HG02610 (cell line): Measurements from ENCODE around the gene LDLRAD4.
"Not testable (repeated sequence)": the region's sequence is repeated elsewhere in the genome, so short reads cannot be mapped to it uniquely, and the experiment has no call there.

ENCODE experiments used
- ATAC-seq: cut with Tn5 transposase; IDR thresholded peaks from one replicate; pipeline ENCODE4 v1.9.1; 2021; ENCODE audit warnings: mild to moderate bottlenecking, moderate library complexity; ENCODE audit not compliant: unreplicated experiment

The LDLRAD4 gene

DNA sequence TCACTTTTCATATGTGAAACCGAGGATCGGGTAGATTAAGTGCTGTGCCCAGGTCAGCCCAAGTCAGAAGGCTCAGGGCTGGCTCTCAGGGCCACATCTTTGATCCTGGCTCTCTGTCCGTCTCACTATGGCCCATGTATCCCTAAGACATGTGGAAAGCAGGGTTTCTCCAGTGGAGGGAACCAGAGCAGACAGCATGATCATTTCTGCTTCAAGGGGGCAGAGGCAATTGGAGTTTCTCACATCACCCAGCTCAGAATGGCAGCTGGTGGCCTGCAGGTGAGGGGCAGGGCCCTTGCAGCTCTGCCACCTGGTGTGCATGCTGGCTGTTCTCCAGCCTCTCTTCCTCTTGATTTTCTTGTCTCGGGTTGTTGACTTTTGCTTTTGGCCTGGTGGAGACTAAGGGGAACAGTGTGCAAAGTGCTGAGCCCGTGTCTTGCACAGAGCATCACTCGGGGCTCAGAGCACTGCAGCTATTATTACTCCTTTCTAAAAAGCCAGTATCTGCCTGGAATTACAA is 27.0 kb downstream of the LDLRAD4 start:
- ATAC-seq: no peak

DNA sequence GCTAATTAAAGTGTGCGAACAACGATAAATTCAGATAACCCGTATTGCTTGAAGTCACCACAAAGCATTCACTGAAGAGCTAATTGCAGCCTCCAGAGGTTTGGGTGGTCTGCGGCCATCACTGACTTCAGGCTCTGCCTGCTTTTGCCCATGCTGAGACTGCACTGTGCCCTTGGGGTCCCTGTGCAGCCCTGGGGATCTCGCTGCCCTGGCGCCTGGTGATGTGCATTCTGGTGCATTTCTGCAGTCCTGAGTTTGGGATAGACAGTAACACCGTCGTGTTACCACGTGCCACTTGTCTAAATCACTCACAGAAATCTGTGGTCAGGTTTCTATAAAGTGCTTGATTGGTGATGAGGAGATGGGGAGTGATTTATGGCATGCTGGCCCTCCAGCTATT is 27.6 kb downstream of the LDLRAD4 start:
- ATAC-seq: no peak

GRCh38 chr18:13246591-13246990 is 28.0 kb downstream of the LDLRAD4 start:
- ATAC-seq: no peak

GRCh38 chr18:13247506-13247905 is 28.9 kb downstream of the LDLRAD4 start:
- no peak for ATAC-seq

- no peak for ATAC-seq
Measured at GRCh38 chr18:13252686-13253410, 34.3 kb downstream of the LDLRAD4 start.

DNA sequence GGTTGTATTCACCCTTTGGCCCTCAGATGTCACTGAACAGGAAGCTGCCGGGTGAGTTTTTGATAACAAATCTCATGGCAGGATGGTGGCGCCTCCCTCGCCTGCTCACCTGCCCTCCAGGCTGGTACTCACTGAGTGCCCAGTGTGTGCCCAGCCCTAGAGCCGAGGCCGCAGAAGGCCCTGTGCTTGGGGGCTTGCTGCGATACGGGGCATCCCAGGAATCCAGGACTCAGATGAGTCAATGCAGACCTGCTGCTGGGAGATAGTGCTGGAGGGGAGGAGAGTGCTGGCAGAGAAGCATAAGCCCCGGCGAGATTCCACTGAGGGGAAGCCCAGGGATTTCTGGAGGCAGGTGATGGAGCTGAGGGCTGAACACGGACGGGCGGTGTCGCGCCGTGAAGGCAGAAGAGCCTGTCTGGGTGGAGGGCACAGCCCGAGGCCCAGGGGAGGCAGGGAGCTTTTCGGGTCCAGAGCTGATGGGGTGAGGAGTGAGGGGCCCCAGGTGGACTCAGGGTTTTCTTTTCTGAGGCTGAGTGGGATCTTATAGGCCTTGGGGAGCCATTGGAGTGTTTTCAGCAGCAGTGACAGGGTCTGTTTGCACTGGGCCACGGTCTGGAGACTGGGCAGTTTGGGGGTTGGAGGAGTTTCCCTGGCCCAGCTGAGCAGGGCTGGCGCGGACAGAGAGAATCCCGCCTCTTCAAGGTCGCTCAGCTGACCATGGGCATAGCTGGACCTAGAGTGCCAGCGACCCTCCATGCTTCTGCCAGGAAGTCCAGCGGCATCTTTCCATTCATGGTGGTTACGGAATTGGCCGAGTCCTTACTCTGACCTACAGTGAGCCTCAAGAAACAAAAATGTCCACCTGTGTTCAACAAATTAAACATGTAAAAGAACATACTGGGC is 35.5 kb downstream of the LDLRAD4 start:
- ATAC-seq: no peak

DNA sequence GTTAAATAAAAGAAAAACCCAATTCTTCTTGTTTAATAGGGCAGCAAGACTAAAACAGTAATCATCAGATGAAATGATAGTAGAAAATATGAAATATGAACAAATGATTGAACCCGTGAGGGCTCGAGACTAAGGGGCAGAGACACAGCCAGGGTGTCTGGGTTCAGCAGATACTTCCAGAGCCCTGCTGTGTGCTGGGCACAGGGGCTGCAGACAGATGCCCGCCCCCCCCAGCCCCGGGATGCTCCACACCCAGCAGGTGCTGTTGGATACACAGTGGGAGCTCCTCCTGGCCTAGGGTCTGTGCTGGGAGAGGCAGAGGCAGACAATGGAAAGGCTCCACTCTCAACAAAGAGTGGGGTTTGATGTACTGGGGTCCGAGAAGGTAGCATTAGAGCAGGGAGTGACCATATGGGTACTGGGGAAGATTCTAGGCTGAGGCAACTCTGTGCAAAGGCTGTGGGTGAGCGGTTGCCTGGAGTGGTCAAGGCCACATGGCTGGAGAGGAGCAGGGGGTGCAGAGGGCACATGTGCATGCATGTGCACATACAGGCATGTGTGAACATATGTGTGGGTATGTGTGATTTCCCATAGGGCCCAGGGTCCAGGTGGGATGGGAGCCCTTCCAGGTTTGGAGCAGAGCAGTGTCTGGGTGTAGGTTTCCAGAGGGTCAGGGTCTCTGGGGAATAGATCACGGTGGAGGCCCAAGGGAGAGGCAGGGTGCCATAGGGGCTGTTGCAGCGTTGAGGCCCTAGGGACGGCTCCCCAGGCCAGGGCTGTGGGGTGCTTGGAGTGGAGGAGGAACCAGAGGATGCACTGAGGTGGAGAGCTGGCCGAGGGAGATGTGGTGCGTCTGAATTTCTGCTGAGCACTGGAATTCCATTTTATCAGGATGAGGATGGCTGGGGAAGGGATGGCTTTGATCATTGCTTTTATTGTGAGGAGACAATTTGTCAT is 36.7 kb downstream of the LDLRAD4 start:
- no peak for ATAC-seq

- ATAC-seq: no peak
Measured at GRCh38 chr18:13256444-13257305, 38.1 kb downstream of the LDLRAD4 start.

- ATAC-seq: no peak
Measured at GRCh38 chr18:13257361-13257980, 38.9 kb downstream of the LDLRAD4 start.

DNA sequence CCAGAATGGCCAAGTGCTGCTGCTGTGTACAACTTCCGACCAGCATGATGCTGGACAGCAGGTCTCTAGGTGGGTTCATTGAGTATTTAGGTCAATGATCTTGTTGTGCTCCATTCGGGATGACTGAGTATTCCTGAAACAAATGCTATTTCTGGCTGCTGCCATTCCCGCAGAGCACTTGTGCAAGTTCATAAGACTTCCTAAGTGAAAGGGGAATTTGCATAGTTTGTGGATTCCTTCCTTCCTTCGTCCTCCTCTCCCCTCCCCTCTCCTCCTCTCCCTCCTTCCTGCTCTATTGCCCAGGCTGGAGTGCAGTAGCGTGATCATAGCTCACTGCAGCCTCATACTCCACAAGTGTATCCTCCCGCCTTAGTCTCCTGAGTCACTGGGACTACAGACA is 40.4 kb downstream of the LDLRAD4 start:
- ATAC-seq: no peak

DNA sequence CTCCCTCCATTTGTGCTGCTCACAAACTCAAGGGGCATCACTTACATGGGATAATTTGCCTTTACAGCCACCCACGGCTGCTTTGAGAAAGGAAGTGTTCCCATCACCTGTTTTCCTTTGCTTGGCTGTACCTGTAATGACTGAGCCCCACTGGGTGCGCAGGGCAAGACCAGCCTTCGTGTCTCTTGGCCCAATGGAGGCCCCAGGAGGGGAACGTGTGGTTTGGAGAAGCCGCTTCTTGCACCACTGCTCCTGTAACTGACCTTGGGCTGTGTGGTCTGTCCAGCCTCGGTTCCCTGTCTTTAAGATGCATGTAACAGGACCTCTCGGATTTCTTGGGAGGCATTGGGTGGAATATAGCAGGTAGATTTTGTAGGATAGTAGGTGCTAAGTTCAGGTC is 41.1 kb downstream of the LDLRAD4 start:
- no peak for ATAC-seq

GRCh38 chr18:13260197-13260934 is 41.8 kb downstream of the LDLRAD4 start:
- ATAC-seq: no peak

DNA sequence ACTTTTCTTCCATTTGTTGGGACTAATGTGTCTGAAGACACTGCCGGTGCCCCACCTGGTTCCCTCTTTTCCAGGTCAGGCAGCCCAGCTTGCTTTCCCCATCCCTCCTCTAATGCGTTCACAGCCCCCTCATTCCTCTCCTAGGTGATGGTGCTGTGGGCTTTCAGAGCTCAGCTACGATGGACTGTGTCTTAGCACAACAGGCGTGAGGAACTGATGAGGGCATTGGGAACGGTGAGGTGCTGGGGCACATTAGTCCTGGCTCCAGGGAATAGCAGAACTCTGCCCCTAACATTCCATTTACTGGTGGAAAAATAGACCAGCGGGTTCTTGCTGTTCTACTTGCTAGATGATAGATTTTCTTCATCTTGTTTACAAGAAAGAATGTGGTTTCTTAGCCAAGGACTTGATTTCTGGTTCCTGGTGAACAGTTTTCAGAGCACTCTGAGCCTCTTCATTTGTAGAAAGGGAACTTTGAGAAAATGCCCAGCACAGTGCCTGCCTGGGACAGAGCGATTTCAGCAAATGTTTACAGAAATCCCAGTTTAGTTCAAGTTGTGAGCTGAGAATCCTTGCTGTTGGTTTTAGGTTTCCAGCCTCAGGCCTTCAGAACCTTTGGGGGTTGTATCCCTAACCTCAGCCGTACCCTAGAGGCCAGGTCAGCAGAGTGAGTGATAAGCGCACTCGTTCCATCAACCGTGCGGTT is 42.5 kb downstream of the LDLRAD4 start:
- ATAC-seq: no peak

DNA sequence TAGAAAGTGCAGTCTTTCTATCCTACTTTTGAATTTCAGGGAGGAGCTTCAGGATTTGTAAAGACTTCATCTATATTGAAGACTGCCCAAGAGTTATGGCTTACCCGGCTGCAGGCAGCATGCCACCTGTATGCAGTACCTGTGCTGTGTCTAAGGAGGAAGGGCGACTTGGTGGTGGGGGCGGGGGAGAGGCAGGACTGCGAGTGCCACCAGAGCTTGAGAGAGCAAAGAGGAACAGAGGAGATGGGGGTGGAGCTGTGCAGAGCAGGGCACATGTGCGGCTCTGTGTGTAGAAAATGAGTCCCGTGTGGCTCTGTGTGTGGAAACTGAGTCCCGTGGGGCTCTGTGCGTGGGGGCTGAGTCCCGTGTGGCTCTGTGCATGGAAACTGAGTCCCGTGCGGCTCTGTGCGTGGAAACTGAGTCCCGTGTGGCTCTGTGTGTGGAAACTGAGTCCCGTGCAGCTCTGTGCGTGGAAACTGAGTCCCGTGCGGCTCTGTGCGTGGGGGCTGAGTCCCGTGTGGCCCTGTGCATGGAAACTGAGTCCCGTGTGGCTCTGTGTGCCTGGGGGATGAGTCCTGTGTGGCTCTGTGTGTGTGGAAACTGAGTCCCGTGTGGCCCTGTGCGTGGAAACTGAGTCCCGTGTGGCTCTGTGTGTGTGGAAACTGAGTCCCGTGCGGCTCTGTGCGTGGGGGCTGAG is 43.2 kb downstream of the LDLRAD4 start:
- ATAC-seq: no peak

DNA sequence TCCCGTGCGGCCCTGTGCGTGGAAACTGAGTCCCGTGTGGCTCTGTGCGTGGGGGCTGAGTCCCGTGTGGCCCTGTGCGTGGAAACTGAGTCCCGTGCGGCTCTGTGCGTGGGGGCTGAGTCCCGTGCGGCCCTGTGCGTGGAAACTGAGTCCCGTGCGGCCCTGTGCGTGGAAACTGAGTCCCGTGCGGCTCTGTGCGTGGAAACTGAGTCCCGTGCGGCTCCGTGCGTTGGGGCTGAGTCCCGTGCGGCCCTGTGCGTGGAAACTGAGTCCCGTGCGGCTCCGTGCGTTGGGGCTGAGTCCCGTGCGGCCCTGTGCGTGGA is 43.8 kb downstream of the LDLRAD4 start:
- ATAC-seq: not testable (repeated sequence)

GRCh38 chr18:13262839-13263691 is 44.5 kb downstream of the LDLRAD4 start:
- ATAC-seq: no peak
